Tibial artery (tissue), 4 donors: ENCODE data around the gene GRHL3.

ENCODE experiments used
- DNase-seq, 2 donors: peaks; one replicate each; pipeline ENCODE4 v3.0.0-alpha.2; 2019
- H3K27ac ChIP-seq, 2 donors: fragments of 200-600 bp; sonication (generic) in 1 of 2; 1 replicate in 1 of 2; 2 replicates in 1 of 2; pipeline ENCODE4 v1.5.1; 2018 to 2019; ENCODE audit warnings: mild to moderate bottlenecking in 1 of 2
- H3K27me3 ChIP-seq, 2 donors: fragments of 200-600 bp; sonication (generic) in 1 of 2; one replicate each; pipeline versions ENCODE4 v1.5.1 to v1.6.0; 2016 to 2019
- H3K36me3 ChIP-seq, 3 donors: fragments of 200-600 bp; sonication (generic) in 2 of 3; one replicate each; pipeline ENCODE4 v1.5.1; 2016 to 2019; ENCODE audit warnings: mild to moderate bottlenecking in 2 of 3
- H3K4me1 ChIP-seq, 4 donors: fragments of 200-600 bp; sonication (generic) in 2 of 4; 1 replicate in 3 of 4; 2 replicates in 1 of 4; pipeline ENCODE4 v1.5.1; 2016 to 2019
- H3K4me3 ChIP-seq, 2 donors: fragments of 200-600 bp; sonication (generic) in 1 of 2; 1 replicate in 1 of 2; 2 replicates in 1 of 2; pipeline ENCODE4 v1.5.1; 2018 to 2019; ENCODE audit warnings: mild to moderate bottlenecking in 2 of 2
- H3K9me3 ChIP-seq, 3 donors: fragments of 200-600 bp; sonication (generic) in 1 of 3; one replicate each; pipeline ENCODE4 v1.5.1; 2016 to 2019
- intact Hi-C: fragments of 100-400 bp; cut with DNase I; formaldehyde crosslinking; loops from one replicate; pipeline ENCODE4 v1.15.0; 2023; ENCODE audit warnings: low total_unique reads
- TF ChIP-seq, protein P1 (sequence below), 2 experiments: fragments of 200-600 bp in 1 of 2; fragments of 450-650 bp in 1 of 2; IDR thresholded peaks; one replicate each; pipeline ENCODE4 v1.5.1; 2017 to 2019; ENCODE audit warnings: antibody characterized with exemption in 2 of 2, mild to moderate bottlenecking in 1 of 2, moderate library complexity in 1 of 2

The GRHL3 gene

DNA sequence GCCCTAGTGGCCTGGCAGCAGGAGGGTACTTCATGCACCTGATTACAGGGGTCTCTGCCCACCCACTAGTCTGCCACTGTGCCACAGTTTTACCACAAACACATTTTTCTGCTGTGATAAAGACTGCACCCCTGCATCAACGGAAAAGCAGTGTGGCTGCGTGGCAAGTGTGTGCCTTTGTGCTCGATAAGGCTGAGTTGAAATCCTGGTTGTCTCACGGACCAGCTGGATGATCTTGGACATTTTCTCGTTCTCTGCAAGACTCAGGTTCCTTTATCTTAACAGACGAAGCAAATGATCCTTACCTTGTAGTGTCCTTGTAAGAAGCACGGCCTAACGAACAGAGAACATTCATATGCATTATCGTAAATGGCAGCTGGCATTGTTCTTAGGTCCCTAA lies 10.2 kb downstream of the GRHL3 start:
- no peak for DNase-seq
- H3K9me3 ChIP-seq: no peaks in the 10 kb centered on the region
- H3K4me3 ChIP-seq: no peak overlapping the region
- H3K4me1 ChIP-seq: no peaks in the 10 kb centered on the region
- TF ChIP-seq, protein P1, sequence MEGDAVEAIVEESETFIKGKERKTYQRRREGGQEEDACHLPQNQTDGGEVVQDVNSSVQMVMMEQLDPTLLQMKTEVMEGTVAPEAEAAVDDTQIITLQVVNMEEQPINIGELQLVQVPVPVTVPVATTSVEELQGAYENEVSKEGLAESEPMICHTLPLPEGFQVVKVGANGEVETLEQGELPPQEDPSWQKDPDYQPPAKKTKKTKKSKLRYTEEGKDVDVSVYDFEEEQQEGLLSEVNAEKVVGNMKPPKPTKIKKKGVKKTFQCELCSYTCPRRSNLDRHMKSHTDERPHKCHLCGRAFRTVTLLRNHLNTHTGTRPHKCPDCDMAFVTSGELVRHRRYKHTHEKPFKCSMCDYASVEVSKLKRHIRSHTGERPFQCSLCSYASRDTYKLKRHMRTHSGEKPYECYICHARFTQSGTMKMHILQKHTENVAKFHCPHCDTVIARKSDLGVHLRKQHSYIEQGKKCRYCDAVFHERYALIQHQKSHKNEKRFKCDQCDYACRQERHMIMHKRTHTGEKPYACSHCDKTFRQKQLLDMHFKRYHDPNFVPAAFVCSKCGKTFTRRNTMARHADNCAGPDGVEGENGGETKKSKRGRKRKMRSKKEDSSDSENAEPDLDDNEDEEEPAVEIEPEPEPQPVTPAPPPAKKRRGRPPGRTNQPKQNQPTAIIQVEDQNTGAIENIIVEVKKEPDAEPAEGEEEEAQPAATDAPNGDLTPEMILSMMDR (IDR thresholded peaks at IDR 0.05): no peak
- no peaks in the 10 kb centered on the region for H3K36me3 ChIP-seq
- H3K27me3 ChIP-seq: peaks cover 0 to 2% of the 10 kb centered on the region in 2 donors
- intact Hi-C loops: no loop called here
- no peak overlapping the region for H3K27ac ChIP-seq

DNA sequence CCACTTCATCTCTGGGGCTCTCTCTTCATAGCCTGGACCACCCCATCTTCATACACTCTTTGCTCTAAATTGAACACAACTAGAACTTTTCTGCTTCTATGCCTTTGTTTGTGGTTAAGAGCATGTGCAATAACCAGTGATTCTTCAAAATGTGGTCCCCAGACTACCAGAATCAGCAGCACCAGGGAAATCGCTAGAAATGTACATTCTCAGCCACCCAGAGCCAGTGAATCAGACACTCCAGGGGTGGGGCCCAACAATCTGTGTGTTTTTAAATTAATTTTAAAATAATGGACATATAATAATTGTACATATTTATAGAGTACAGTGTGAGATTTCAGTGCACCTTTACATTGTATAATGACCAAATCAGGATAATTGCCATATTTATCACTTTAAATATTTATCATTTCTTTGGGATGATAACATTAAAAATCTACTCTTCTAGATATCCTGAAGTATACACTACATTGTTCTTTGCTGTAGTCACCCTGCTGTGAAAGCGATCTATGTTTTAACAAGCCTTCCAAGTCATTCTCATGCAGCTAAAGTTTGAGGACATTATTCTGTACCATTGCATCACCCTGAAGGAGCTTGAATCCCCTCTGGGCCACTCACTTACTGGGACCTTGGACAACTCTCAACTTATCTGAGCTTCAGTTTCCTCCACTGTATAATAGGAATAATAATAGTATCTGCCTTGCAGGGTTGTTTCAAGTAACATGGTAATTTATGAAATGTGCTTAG lies 10.8 kb downstream of the GRHL3 start:
- intact Hi-C loops: no loop called here
- H3K27ac ChIP-seq: no peak overlapping the region
- H3K4me3 ChIP-seq: no peak overlapping the region
- no peaks in the 10 kb centered on the region for H3K9me3 ChIP-seq
- H3K36me3 ChIP-seq: no peaks in the 10 kb centered on the region
- H3K27me3 ChIP-seq: peaks cover 0 to 2% of the 10 kb centered on the region in 2 donors
- DNase-seq: no peak
- H3K4me1 ChIP-seq: no peaks in the 10 kb centered on the region
- TF ChIP-seq, protein P1 (IDR thresholded peaks at IDR 0.05): no peak

DNA sequence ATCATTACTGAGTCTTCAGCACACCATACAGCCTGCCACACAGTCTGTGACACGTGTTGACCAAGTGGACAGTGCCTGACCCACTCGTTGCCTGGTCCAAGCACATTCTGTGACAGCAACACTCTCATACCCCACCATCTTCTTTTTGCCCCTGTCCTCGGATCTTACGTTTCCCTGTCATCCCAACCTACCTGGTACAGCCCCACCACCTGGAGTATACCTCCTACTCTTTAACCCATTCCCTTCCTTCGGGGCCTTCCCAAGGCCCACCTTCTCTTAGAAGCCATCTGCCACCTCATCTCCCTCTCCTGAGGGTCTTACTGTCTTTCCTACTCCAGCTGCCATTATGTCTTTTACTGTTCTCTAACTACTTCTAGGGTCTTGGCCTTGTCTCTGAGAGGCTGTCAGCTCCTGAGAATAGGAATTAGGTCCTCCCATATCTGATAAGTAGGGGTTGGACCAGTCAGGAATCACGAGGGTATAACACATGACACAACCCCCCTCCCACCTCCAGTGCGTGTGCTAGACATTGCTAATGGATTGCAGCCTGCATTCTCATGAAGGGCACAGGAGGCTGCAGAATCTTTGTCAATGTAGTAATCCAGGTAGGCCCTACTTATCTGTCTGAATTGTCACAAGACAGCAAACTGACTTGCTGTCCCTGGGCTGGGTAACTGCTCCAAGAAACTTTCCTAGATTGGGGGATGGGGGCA lies 13.0 kb downstream of the GRHL3 start:
- peaks cover 0 to 2% of the 10 kb centered on the region in 2 donors for H3K27me3 ChIP-seq
- no peak overlapping the region for H3K27ac ChIP-seq
- no peak overlapping the region for H3K4me3 ChIP-seq
- H3K36me3 ChIP-seq: no peaks in the 10 kb centered on the region
- intact Hi-C loops: no loop called here
- TF ChIP-seq, protein P1 (IDR thresholded peaks at IDR 0.05): no peak
- DNase-seq: no peak
- no peaks in the 10 kb centered on the region for H3K9me3 ChIP-seq
- H3K4me1 ChIP-seq: no peaks in the 10 kb centered on the region

DNA sequence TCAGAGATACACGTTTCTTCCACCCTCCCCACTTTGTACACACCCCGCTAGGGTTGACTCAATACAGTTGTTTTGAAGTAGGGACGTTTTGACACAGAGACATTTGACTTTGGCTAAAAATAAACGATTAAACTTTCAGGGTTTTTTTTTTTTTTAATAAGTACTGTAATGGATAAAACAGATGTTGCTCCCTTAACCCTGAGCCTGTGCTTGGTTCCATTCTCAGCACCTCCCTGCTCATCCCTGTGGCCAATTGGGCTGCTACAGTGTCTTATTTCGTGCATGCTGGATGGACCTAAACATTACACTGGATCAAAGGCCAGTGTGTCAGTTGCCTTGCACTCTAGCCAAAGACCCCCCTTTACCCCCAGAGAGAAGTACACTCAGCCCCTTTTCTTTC lies 16.9 kb downstream of the GRHL3 start:
- no peak for DNase-seq
- peaks cover 0 to 6% of the 10 kb centered on the region in 2 donors for H3K27me3 ChIP-seq
- no peaks in the 10 kb centered on the region for H3K9me3 ChIP-seq
- H3K4me1 ChIP-seq: no peaks in the 10 kb centered on the region
- H3K36me3 ChIP-seq: no peaks in the 10 kb centered on the region
- TF ChIP-seq, protein P1 (IDR thresholded peaks at IDR 0.05): no peak
- no peak overlapping the region for H3K27ac ChIP-seq
- H3K4me3 ChIP-seq: no peak overlapping the region
- intact Hi-C loops: no loop called here

DNA sequence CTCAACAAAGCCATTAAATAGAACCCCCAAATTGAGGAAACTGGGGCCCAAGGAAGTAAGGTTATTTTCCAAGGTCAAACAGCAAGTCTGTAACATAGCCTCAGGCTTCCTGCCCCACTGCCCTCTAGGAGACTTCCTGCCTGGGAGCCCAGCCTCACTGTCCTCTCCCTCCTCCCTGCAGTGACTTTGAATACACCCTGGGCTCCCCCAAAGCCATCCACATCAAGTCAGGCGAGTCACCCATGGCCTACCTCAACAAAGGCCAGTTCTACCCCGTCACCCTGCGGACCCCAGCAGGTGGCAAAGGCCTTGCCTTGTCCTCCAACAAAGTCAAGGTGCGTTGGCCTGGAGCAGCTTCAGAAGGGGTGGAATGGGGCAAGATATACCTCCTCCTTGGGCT lies 18.3 kb downstream of the GRHL3 start:
- Histone ChIP-seq H3K27ac (no peak overlapping the region), H3K4me1 (no peaks in the 10 kb centered on the region), H3K9me3 (no peaks in the 10 kb centered on the region), H3K36me3 (no peaks in the 10 kb centered on the region), H3K27me3 (peaks cover 0 to 5% of the 10 kb centered on the region in 2 donors), H3K4me3 (no peak overlapping the region)
- intact Hi-C loops: no loop called here
- DNase-seq: no peak
- TF ChIP-seq, protein P1 (IDR thresholded peaks at IDR 0.05): no peak
